Activated T-cell treated with anti-CD3 and anti-CD28 coated beads for 1 hour (primary cell): ENCODE data around the gene EFCC1.

Experiments used
- DNase-seq: peaks from one replicate; pipeline ENCODE4 v3.0.0-alpha.2; 2020; ENCODE audit warnings: low read depth

Gene EFCC1

DNA sequence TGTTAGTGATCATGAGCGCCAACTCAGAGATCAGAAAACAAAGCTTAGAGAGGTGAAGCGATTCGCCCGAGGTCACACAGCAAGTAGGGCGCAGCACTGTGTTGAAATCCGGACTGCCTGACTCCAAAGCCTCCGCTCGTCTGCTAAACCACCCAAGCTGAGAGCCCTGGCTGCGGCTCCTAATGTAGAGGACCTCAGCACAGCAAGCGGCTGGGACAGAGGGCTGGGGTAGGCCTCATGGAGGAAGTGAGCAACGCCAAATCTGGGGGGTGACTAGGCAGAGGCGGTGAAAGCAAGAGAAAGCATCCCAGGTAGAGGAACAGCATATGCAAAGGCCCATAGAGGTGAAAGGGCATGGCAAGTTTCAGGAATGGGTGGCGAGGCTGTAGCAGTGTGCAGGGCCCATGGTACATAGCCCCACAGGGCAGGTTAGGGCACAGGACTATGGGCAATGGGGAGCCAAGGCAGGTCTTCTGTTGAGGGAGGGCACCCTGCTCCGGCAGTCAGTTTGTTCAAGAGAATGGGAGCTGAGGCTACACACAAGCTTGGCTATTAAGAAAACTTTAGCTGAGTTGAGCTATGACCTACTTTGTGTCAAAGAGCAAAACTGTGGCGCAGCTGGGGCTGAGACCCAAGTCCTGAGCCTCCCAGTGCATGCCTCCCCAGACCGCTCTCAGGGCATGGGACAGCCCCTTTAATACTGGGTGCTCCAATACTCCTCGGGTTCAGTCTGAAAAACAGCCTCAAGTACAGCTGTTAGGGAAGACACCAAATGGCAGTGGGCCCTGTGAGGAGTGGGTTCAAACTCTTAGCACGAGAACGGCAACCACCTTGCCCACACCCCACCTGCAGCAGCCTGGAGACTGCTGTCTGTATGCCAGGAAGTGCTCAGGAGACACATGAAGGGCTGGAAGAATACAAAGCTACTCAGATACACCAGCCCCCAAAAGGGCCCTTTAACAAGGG lies 6.2 kb upstream of the EFCC1 start:
- DNase-seq, result no peak

DNA sequence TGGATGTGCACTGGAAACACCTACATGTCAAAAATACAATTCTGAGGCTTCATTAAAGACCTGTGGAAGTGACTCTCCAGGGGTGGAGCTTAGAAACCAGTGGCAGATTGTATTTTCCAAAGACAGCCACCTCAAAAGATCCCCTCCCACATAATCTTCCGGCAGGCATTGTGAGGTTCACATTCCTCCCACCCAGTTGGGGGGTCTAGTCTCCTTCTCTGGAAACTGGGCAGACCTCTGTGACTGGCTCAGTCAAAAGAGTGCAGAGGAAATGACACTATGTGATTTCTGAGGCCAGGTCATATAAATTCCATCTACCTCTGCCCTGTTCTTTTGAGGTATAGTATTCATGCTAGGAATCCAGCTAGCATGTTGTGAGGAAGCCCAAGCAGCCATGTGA lies 5.4 kb upstream of the EFCC1 start:
- no peak for DNase-seq

- DNase-seq, result no peak
Observed at GRCh38 chr3:128996200-128996599, 4.9 kb upstream of the EFCC1 start.

- no peak for DNase-seq
Observed at GRCh38 chr3:128996726-128997125, 4.4 kb upstream of the EFCC1 start.

GRCh38 chr3:128997486-128998133 lies 3.5 kb upstream of the EFCC1 start:
- DNase-seq, result no peak

GRCh38 chr3:128998561-128998960 lies 2.5 kb upstream of the EFCC1 start:
- DNase-seq, result no peak

- no peak for DNase-seq
Observed at GRCh38 chr3:128999102-128999501, 2.0 kb upstream of the EFCC1 start.

- DNase-seq, result no peak
Observed at GRCh38 chr3:129000742-129001100, 383 bp upstream of the EFCC1 start.

- no peak for DNase-seq
Observed at GRCh38 chr3:129001806-129002572, 885 bp downstream of the EFCC1 start.

GRCh38 chr3:129002573-129003569 lies 1.8 kb downstream of the EFCC1 start:
- DNase-seq, result no peak

DNA sequence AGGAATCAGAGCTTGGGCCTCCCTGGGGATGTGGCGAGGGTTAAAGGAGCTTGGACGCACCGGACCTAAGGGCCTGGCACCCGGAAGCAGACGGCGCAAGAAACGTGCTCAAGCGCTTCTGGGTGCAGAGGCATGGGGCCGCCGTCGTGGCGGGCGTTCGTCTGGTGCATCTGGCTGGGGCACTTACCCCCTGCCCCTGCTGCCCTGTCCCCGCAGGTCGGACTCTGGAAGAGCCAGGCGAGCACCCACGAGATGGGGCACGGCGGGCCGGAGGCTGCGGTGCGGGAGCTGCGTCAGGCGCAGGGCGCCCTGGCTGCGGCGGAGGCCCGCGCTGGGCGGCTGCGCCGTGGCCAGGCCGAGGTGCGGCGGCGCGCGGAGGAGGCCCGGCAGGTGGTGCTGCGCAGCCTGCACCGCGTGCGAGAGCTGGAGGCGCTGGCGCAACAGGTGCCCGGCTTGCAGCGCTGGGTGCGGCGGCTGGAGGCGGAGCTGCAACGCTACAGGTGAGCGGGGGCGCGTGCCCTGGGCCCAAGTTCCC lies 2.5 kb downstream of the EFCC1 start:
- peak; percentile 39 for DNase-seq

GRCh38 chr3:129004639-129005295 lies 3.7 kb downstream of the EFCC1 start:
- DNase-seq, result no peak

DNA sequence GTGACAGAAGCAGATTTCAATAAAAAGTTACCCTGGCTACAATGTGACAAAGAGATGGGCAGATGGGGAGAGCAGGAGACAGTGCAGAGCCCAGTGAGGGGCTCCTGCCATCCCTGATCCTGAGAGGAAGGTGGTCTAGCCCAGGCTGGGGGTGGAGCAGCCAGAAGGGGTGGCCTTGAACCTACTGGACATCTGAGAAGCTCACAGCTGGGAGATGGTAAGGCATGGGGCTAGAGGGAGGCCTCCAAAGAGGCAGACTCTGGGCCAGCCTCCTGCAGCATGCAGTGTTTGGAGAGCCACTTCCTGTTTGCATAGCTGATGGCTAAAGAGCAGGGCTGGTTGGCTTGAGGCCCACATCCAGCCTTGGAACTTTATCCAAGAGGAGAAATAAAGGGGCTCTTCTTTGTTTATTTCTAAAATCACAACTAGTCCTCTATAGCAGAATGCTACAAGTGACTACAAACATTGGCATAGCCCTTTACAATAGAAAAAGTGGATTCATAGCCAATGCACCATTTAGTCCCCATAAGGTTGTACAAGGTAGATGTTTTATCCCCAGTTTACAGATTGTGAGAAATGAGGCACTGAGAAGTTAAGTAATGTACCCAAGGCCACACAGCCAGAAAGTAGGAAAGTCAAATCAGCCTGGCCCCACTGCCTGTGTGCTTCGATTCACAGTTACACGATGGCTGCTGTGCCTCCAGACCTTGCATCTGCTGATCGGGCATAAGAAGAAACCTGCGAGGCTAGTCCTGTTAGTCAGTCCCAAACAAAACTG lies 4.6 kb downstream of the EFCC1 start:
- no peak for DNase-seq

DNA sequence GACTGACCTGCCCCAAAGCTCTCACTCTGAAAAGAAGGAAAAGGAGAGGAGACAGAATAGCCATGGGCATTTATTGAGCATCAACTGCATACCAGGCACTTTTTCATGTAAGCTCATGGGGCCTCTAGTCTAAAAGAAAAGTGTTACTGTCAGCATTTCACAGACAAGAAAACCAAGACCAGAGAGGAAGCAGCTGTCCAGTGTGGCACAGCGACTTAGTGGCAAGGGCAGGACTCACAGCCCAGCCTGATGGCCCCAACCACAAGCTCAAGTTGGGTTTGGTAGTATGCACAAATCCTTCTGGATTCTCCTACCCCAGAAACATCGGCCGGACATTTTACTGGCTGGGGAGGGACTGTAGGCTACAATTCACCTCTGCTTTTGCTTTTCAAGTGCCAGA lies 5.8 kb downstream of the EFCC1 start:
- DNase-seq, result no peak

DNA sequence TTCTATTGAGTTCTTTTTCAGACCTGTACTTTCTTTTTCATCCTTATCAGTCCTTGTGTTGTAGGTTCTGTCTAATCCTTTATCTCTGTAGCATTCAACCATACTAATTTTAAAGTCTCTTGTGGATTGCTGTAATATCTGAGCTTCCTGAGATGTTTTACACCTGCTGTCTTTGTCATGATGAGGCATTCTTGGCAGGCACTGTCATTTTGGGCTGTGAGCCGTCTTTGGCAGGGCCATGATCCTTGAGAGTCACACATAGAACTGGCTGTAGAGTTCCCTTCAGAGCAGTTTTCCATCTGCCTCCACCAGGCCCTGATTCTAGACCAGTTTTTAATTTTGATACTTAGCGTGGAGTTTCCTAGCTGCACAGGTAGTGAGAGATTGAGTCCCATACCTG lies 6.7 kb downstream of the EFCC1 start:
- DNase-seq, result no peak

DNA sequence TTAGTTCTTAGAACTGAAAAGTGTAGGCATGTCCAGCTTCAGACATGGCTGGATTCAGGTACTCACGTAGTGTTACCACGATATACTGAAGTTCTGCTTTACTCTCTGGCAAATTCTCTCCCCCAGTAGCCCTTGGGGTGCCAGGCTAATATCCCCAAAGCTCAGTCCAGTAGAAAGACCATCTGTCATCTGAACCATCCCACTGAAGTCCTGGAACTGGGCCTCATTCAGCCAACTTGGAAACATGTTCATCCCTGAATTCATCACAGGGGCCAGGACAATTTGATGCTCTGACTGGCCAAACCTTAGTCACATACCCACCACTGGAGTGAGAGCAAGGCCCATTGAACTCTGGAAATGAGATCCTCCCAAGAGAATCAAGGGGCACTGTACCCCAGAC lies 8.2 kb downstream of the EFCC1 start:
- no peak for DNase-seq

DNA sequence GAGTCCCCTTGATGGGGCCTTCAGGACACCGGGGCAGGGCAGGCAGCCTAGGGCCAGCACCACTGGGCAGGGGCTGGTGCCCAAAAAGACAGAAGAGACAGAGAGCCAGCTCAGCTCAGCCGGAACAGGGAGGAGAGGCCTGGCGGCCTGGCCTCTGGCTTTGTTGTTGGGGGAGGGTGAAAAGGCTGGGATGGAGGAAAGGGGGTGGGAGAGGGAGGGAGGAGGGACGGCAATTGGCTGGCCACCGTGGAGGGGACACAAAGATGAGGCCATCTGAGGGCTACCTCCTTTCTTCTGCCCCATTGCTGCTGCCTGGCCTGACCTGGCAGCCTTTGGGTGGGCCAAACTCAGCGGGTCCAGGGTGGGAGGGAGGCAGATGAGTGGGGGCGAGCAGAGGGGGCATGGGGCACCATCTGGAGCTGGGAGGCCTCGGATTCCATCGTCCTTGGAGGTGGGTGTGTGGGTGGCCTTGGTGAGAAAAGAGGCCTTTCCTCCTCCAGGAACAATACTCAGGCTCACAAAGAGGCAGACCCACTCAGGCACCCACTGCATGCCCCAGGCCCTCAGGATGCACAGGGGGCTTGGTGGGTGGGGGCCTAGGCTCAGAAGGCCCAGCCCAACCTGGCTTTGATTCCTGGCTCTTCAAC lies 9.3 kb downstream of the EFCC1 start:
- DNase-seq, result no peak

DNA sequence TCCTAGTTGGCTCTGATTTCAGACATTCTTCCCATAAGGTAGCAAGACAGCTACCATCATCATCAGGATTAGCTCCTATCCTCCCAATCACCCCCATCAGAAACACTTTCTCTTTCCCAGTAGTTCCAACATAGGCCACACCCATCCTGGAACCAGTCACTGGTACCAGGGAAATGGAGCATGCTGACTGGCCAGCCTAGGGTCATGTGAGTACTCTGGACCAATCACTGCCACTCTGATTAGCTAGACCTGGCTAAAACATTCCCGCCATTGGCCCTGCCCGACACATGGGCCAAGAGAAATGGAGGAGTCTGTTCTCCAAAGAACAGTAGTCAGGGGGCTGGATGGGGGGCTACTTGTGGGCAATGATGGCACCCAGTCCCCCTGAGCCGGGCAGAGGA lies 12.4 kb downstream of the EFCC1 start:
- DNase-seq, result no peak

GRCh38 chr3:129014148-129014547 lies 13.0 kb downstream of the EFCC1 start:
- no peak for DNase-seq
